ENCODE measurements around the gene VAT1L.

VAT1L gene

GRCh38 chr16:78002915-78003538, 214.7 kb downstream of the VAT1L start:
- peak; percentile 85 to 88 (median 88) for DNase-seq

DNA sequence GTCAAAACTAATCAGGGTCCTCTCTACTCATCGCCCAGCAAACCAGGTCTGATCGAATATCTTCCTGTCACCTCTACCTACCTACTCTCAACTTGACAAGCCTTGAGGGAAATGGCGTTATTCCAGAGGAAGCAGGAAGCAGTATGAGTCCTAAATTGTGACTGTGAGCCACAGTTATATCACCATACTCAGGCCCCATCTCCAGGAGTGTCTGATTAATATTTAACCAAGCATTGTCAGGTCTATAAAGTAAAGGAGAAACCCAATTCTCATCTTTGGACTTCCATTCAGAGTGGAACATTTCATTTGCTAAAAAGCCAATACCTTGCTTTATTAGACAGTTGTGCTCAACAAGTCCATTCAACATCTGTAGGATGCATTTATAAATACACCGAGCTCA, 216.2 kb downstream of the VAT1L start:
- no peak for DNase-seq

GRCh38 chr16:78005881-78006280, 217.5 kb downstream of the VAT1L start:
- DNase-seq = peak; percentile 21 to 39 (median 25)

DNA sequence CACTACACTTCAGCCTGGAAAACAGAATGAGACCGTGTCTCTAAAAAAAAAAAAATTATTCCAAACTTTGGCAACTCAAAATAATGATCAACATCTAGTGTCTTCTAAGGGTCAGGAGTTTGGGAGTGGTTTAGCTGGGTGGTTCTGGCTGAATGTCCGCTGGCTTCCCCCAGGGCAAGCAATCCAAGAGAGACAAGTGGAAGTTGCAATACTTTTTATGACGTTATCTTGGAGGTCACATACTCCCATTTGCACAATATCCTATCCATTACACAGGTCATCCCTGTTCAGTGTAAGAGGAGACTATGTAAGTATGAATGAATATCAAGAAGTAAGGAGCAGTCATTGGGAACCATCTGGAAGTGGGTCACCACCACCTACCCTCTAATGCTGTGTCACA, 218.8 kb downstream of the VAT1L start:
- no peak for DNase-seq

- DNase-seq = no peak
Observed at GRCh38 chr16:78022347-78023060, 234.1 kb downstream of the VAT1L start, which contains the start of gene CLEC3A. CLEC3A (plus strand) TSS chr16:78022548; CDS start chr16:78022627, 79 bp downstream.

DNA sequence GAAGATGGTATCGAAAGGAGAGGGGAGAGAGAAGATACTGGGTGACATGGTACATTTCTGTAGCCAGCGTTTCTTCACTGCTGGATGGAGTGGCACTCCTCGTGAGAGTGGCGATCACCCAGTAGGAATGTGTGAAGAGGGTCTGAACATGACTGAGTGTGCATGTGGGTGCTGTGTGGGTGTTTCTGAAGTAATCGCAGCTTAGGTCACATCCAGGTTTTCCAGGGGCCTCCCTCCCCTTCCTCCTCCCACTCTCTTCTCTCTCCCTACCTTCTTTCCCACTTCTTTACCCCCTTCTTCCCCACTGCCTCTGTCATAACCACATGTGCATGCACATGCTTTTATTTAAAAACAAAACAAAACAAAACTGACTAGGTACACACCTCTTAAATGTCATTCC, 235.8 kb downstream of the VAT1L start:
- no peak for DNase-seq

- DNase-seq = no peak
Observed at GRCh38 chr16:78025631-78026030, 237.3 kb downstream of the VAT1L start.

GRCh38 chr16:78028018-78028417, 239.7 kb downstream of the VAT1L start:
- DNase-seq = no peak
